Kidney (tissue), 14 donors: Measurements from ENCODE around the gene L3MBTL4. TPM values are rescaled to one million over a fixed set of nuclear protein-coding genes. Genes with fewer than 3 reads are reported as not detected.
"Not testable (repeated sequence)": the region's sequence is repeated elsewhere in the genome, so short reads cannot be mapped to it uniquely, and the experiment has no call there.

Source experiments
- DNase-seq, 5 donors: peaks; one replicate each; pipeline ENCODE4 v3.0.0-alpha.2; 2013 to 2020
- FAIRE-seq: peaks from 2 replicates; lab custom pipeline; 2012; peaks lifted over from hg19 to GRCh38; lab: Jason Lieb, UNC
- H3K27ac ChIP-seq, 2 donors: one replicate each; pipeline ENCODE4 v1.7.0; 2013; ENCODE audit warnings: low read depth in 2 of 2, low read length in 2 of 2, inconsistent platforms in 1 of 2
- H3K27me3 ChIP-seq: one replicate; pipeline ENCODE4 v1.7.1; 2013; ENCODE audit warnings: low read length, inconsistent platforms; ENCODE audit not compliant: control insufficient read depth, insufficient read depth
- H3K36me3 ChIP-seq, 3 donors: one replicate each; pipeline versions ENCODE4 v1.7.0 to v1.7.1; 2013; ENCODE audit warnings: low read length in 3 of 3, control low read depth in 1 of 3, inconsistent platforms in 1 of 3; ENCODE audit not compliant: insufficient read depth in 3 of 3, control insufficient read depth in 2 of 3
- H3K4me1 ChIP-seq, 3 donors: one replicate each; pipeline versions ENCODE4 v1.7.0 to v1.7.1; 2013; ENCODE audit warnings: low read length in 3 of 3, inconsistent platforms in 1 of 3, low read depth in 1 of 3; ENCODE audit not compliant: control insufficient read depth in 2 of 3, insufficient read depth in 2 of 3
- H3K4me3 ChIP-seq, 3 donors: one replicate each; pipeline versions ENCODE4 v1.7.0 to v1.8.1; 2013; ENCODE audit warnings: low read length in 3 of 3, control low read depth in 1 of 3, inconsistent platforms in 1 of 3
- H3K9ac ChIP-seq, 3 donors: one replicate each; pipeline versions ENCODE4 v1.7.0 to v1.7.1; 2013; ENCODE audit warnings: low read length in 3 of 3, control low read depth in 1 of 3, inconsistent platforms in 1 of 3
- H3K9me3 ChIP-seq, 3 donors: one replicate each; pipeline versions ENCODE4 v1.7.0 to v1.7.1; 2013; ENCODE audit warnings: low read length in 3 of 3, control low read depth in 1 of 3, inconsistent platforms in 1 of 3; ENCODE audit not compliant: control insufficient read depth in 2 of 3, insufficient read depth in 1 of 3
- intact Hi-C: fragments of 100-400 bp; cut with DNase I; formaldehyde crosslinking; loops from one replicate; pipeline ENCODE4 v1.11.1; 2022
- polyA plus RNA-seq: library from polyadenylated mRNA; stranded (reverse); fragments of 350-450 nt; fragmentation: Illumina TruSeq; extraction: RNeasy Lipid Tissue Mini Kit (QIAGEN cat#74804); gene quantifications from one replicate; pipeline ENCODE4 v1.2.3, GENCODE V29; 2014; ENCODE audit warnings: low read depth, low replicate concordance; ENCODE audit not compliant: insufficient read depth
- total RNA-seq: library from RNA; stranded (reverse); fragmentation: NEBNext Ultra II Directional; extraction: Animal tissue kit (Norgen Biotek cat#: 25700); gene quantifications from one replicate; pipeline ENCODE4 v1.2.1, GENCODE V29; 2021
- TF ChIP-seq, protein P1 (sequence below): IDR thresholded peaks from 3 replicates; pipeline ENCODE4 v1.5.1; 2012; ENCODE audit warnings: mild to moderate bottlenecking, moderate library complexity, borderline replicate concordance; ENCODE audit not compliant: insufficient read depth; ENCODE audit errors: extremely low read depth
- donor health status: control.
- donor health status: control.
- donor health status: control.
- donor health status: control.
- donor health status: control.
- donor health status: DM: yes; HTN: yes; CAD: no.
- donor health status: Normal renal cell carcinoma (clear cell type).

The L3MBTL4 gene
- total and polyA plus RNA-seq, 2 donors from 2014 or later, result 3.9 to 15.2 TPM

DNA sequence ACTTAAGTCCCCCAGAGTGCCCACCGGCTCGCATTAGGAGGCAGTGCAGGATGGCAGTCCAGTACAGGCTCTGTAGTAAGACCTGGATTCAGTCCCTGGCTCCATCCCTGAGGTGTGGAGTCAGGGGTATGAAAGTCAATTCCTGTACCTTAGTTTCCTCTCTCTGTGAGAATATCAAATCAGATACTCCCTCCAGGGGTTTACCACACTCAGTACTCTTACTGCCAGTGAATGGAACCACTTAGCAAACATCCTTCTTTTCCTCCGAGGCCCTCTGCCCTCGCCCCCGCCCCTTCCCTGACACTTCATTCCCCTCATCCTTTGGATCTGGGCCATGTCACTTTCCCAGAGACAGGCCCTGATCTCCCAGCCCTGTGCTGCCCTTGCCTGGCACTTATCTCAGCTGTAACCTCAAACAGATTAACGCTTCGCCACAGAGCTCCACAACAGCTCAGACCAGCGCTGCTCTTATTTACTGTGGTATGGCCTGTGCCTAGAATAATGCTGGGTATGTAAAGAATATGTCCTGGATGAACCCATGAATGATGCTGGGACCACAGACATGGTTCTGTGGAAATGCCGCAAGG, 360.4 kb downstream of the L3MBTL4 start:
- Histone ChIP-seq H3K27me3 (no peaks in the 10 kb centered on the region), H3K36me3 (no peaks in the 10 kb centered on the region), H3K9ac (no peak overlapping the region), H3K4me1 (no peaks in the 10 kb centered on the region), H3K4me3 (no peak overlapping the region), H3K27ac (no peak overlapping the region), H3K9me3 (no peaks in the 10 kb centered on the region)
- no peak for FAIRE-seq
- intact Hi-C loops, result no loop called here
- no peak for DNase-seq
- TF ChIP-seq, protein P1, sequence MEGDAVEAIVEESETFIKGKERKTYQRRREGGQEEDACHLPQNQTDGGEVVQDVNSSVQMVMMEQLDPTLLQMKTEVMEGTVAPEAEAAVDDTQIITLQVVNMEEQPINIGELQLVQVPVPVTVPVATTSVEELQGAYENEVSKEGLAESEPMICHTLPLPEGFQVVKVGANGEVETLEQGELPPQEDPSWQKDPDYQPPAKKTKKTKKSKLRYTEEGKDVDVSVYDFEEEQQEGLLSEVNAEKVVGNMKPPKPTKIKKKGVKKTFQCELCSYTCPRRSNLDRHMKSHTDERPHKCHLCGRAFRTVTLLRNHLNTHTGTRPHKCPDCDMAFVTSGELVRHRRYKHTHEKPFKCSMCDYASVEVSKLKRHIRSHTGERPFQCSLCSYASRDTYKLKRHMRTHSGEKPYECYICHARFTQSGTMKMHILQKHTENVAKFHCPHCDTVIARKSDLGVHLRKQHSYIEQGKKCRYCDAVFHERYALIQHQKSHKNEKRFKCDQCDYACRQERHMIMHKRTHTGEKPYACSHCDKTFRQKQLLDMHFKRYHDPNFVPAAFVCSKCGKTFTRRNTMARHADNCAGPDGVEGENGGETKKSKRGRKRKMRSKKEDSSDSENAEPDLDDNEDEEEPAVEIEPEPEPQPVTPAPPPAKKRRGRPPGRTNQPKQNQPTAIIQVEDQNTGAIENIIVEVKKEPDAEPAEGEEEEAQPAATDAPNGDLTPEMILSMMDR, result no peak

DNA sequence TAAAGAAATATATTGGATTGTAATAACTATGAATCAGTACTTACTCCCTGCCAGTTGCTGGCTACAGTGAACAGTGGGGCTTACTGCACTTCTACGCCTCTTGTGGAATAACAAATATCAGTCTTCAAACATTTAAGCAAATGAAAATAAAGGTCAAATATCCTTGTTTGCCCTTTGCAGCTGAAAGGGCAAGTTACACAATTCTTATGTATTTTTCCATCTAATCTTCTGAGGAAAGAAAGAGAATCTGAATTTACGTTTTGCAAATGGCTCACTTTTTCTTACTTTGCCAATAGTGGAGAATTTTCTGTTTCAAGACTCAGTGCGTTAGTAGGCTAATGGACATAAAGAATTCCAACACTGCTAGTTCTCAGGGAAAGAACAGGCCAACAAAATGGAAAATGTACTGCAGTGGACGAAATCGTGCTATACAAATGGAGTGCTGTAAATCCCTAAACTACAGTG, 362.2 kb downstream of the L3MBTL4 start:
- Histone ChIP-seq H3K27ac (no peak overlapping the region), H3K4me3 (no peak overlapping the region), H3K27me3 (no peaks in the 10 kb centered on the region), H3K36me3 (no peaks in the 10 kb centered on the region), H3K9me3 (no peaks in the 10 kb centered on the region), H3K9ac (no peak overlapping the region), H3K4me1 (no peaks in the 10 kb centered on the region)
- intact Hi-C loops, result no loop called here
- DNase-seq (no peak), FAIRE-seq (no peak)
- TF ChIP-seq, protein P1, result no peak

DNA sequence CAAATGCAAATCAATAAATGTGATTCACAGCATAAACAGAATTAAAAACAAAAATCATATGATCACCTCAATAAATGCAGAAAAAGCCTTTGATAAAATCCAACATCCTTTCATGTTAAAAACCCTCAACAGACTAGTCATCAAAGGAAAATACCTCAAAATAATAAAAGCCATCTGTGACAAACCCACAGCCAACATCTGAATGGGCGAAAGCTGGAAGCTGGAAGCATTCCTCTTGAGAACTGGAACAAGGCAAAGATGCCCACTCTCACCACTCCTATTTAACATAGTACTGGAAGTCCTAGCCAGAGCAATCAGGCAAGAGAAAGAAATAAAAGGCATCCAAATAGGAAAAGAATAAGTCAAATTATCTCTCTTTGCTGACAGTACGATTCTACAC, 367.1 kb downstream of the L3MBTL4 start:
- H3K36me3 ChIP-seq, H3K9ac ChIP-seq, H3K27ac ChIP-seq, intact Hi-C loops, DNase-seq, H3K27me3 ChIP-seq, H3K4me1 ChIP-seq, FAIRE-seq, H3K4me3 ChIP-seq, H3K9me3 ChIP-seq: not testable (repeated sequence)

DNA sequence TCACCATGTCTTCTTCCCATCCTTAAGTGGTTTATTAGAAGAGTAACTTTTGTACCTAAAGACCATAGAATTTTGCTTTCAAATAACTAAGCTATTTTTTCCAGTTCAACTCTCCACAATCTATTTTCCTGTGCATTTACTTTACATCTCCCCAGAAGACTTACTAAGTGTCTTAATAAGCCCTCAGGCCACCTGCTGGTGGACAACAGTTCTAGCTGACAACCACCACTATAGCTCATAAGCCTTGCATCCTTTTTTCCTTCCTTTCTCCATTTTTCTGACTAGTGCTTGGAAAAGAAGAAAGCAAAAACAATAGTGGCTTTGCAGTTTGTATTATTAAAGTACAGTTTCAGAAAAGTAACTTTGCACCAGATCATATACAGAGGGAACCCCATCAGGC, 369.9 kb downstream of the L3MBTL4 start:
- Histone ChIP-seq H3K36me3 (no peaks in the 10 kb centered on the region), H3K27me3 (no peaks in the 10 kb centered on the region), H3K9me3 (no peaks in the 10 kb centered on the region), H3K9ac (no peak overlapping the region), H3K27ac (no peak overlapping the region), H3K4me3 (no peak overlapping the region), H3K4me1 (no peaks in the 10 kb centered on the region)
- FAIRE-seq (no peak), DNase-seq (no peak)
- intact Hi-C loops, result loop anchor here (5.0 kb wide), 1 partner anchor 52 kb away; no protein-coding TSS in a partner anchor
- TF ChIP-seq, protein P1, result no peak
